ENCODE results near the gene SIPA1L3. TPM values are rescaled to one million over a fixed set of nuclear protein-coding genes. Genes with fewer than 3 reads are reported as not detected.

SIPA1L3 gene
- total and polyA plus RNA-seq, 9 of the 15 experiments (the other 6 are each of a cell fraction or from before 2014, with no cell fraction given), result 0.01 to 6.1 (median 2.5) TPM

DNA sequence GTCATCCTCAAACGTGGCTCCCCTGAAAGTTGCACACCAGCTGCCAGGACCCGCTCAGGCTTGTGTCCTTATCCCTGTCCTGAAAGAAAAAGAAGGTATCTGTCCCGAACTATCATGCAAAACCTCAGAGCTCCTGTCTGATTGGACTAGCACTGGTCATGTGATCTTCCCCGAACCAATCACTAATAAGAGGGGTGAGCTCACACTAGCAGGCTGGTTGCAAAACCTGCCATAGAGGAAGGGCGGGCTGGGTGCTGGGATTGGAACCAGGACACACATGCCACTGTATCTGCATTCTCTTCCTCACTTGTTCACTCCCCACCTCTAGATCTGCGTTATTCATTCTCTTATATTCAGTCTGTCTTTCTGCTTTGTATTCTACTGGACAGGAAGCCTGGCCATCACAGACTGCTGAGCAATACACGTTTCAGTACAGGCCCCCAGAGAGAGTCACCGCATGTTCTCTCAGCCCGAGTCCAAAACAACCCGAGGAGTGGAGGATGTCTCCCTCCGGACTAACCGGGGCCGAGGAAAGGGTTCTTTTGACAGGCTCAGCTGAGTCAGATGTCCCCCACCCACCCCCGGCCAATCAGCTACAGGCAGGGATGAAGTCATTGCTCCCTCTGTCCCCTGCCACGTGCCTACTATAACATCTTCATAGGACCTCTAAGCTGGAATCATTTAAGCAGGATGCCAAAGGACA, 97.7 kb downstream of the SIPA1L3 start:
- no peaks in the 10 kb centered on the region for H3K79me2 ChIP-seq (ENCODE audit: control insufficient read depth, insufficient read depth, low read length)
- intact Hi-C loops (cut with micrococcal nuclease), result no loop called here
- no peak overlapping the region for H3K27ac ChIP-seq (ENCODE audit: extremely low read depth, low read depth, low read length)
- peaks cover 0 to 4% of the 10 kb centered on the region in 2 experiments; a peak in 1 of 5 replicates for H3K27me3 ChIP-seq (ENCODE audit: control insufficient read depth in 2 of 2, insufficient read depth in 2 of 2, low read length in 2 of 2)
- no peak overlapping the region; a peak in 1 of 4 replicates for H3K9ac ChIP-seq (ENCODE audit: insufficient read depth in 1 of 2, low read depth in 2 of 2, low read length in 2 of 2)
- H3K4me2 ChIP-seq (ENCODE audit: insufficient read depth, low read length), result peak overlapping the region; percentile 26
- H3K36me3 ChIP-seq (ENCODE audit: control insufficient read depth, insufficient read depth, low read length), result no peaks in the 10 kb centered on the region
- peak; percentile 97 for ATAC-seq
- H3K4me3 ChIP-seq, result no peak overlapping the region
- in situ Hi-C loops (cut with MboI), result no loop called here
- H3K4me1 ChIP-seq (replicated peaks in 1 of 2; ENCODE audit: control insufficient read depth in 2 of 2, insufficient read depth in 2 of 2, low read length in 2 of 2), result peaks cover 0 to 10% of the 10 kb centered on the region in 2 experiments; a peak in 2 of 5 replicates
- DNase-seq (ENCODE audit: extremely low read depth in 1 of 4, low spot score in 3 of 4), result peak; percentile 70 to 80 (median 77)
- no peaks in the 10 kb centered on the region; the same call in 1 of the 2 replicates for H4K20me1 ChIP-seq (replicated peaks; ENCODE audit: control insufficient read depth, insufficient read depth, low read length)
- FAIRE-seq, result peak; percentile 51
- WGBS (ENCODE audit: insufficient coverage, low coverage, missing lambda C conversion rate), result 19% methylated on average over 11 of the region's 15 CpGs
- peak overlapping the region; percentile 72 for H2AFZ ChIP-seq (ENCODE audit: low read depth, low read length)
- ChIA-PET POLR2A (interaction anchor here (0.6 to 2.8 kb wide), 7 partner anchors 8 to 194 kb away, joined by 3 to 10 read pairs (median 3); no protein-coding TSS in a partner anchor), CTCF (ENCODE audit: low intra/inter-chr PET ratio) (no interaction called here)
- H3K9me3 ChIP-seq (replicated peaks; ENCODE audit: control insufficient read depth, insufficient read depth, low read depth, low read length), result no peaks in the 10 kb centered on the region
- no peaks in the 10 kb centered on the region for H3K9me1 ChIP-seq (ENCODE audit: control insufficient read depth, insufficient read depth, low read length)
- no TSS peak for BruUV-seq (replicated peaks)
- TF ChIP-seq NEUROD1 (IDR thresholded peaks at IDR 0.05; ENCODE audit: borderline replicate concordance, low read depth, low read length, partially characterized antibody) (peak; percentile 73), SMAD3 (CRISPR knock-in tag; conservative IDR thresholded peaks at IDR 0.05) (no peak), USF2 (CRISPR knock-in tag; IDR thresholded peaks at IDR 0.05) (peak; percentile 93), NFYB (IDR thresholded peaks at IDR 0.05; ENCODE audit: extremely low read depth, insufficient read length) (peak; percentile 95), ZNF184 (CRISPR knock-in tag; IDR thresholded peaks at IDR 0.05) (no peak), USF1 (CRISPR knock-in tag; IDR thresholded peaks at IDR 0.05) (peak; percentile 89), RBFOX2 (IDR thresholded peaks at IDR 0.05; ENCODE audit: low read depth, low read length) (no peak), KLF1 (tag; IDR thresholded peaks at IDR 0.05) (no peak), ZNF655 (CRISPR knock-in tag; IDR thresholded peaks at IDR 0.05) (no peak), NR2C2 (CRISPR knock-in tag; IDR thresholded peaks at IDR 0.05) (0 out of 2 replicates have a peak, but pooled peaks have one; percentile 16), NR2C2 (tag; IDR thresholded peaks at IDR 0.05) (no peak), CCAR2 (IDR thresholded peaks at IDR 0.05; ENCODE audit: low read depth, low read length) (no peak), MEF2A (IDR thresholded peaks at IDR 0.05; ENCODE audit: control insufficient read depth, low read depth, low read length) (no peak), RAD51 (IDR thresholded peaks at IDR 0.05; ENCODE audit: borderline replicate concordance, low read depth) (peak; percentile 91), ATF7 (IDR thresholded peaks at IDR 0.05) (peak; percentile 88)
- TF ChIP-seq, protein P1, sequence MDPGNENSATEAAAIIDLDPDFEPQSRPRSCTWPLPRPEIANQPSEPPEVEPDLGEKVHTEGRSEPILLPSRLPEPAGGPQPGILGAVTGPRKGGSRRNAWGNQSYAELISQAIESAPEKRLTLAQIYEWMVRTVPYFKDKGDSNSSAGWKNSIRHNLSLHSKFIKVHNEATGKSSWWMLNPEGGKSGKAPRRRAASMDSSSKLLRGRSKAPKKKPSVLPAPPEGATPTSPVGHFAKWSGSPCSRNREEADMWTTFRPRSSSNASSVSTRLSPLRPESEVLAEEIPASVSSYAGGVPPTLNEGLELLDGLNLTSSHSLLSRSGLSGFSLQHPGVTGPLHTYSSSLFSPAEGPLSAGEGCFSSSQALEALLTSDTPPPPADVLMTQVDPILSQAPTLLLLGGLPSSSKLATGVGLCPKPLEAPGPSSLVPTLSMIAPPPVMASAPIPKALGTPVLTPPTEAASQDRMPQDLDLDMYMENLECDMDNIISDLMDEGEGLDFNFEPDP (CRISPR knock-in tag; IDR thresholded peaks at IDR 0.05), result no peak

Measured in K562 (cell line).